Tongue (tissue), 2 donors: ENCODE data around the gene DLL4. TPM values are rescaled to one million over a fixed set of nuclear protein-coding genes. Genes with fewer than 3 reads are reported as not detected.

Experiments used
- DNase-seq: peaks from one replicate; pipeline ENCODE4 v3.0.0-alpha.2; 2015
- total RNA-seq: library from RNA; depleted of rRNA; stranded (reverse); fragments of >200 nt; gene quantifications from one replicate; pipeline ENCODE4 v1.2.3, GENCODE V29; 2014

DLL4 gene
- total RNA-seq, 1 donor from 2014 or later = 22.5 TPM

- no peak for DNase-seq
Measured at GRCh38 chr15:40926659-40927494, 2.3 kb upstream of the DLL4 start.

- DNase-seq = no peak
Measured at GRCh38 chr15:40927495-40927872, 1.7 kb upstream of the DLL4 start.

- DNase-seq = no peak
Measured at GRCh38 chr15:40927873-40928806, 1.0 kb upstream of the DLL4 start.

DNA sequence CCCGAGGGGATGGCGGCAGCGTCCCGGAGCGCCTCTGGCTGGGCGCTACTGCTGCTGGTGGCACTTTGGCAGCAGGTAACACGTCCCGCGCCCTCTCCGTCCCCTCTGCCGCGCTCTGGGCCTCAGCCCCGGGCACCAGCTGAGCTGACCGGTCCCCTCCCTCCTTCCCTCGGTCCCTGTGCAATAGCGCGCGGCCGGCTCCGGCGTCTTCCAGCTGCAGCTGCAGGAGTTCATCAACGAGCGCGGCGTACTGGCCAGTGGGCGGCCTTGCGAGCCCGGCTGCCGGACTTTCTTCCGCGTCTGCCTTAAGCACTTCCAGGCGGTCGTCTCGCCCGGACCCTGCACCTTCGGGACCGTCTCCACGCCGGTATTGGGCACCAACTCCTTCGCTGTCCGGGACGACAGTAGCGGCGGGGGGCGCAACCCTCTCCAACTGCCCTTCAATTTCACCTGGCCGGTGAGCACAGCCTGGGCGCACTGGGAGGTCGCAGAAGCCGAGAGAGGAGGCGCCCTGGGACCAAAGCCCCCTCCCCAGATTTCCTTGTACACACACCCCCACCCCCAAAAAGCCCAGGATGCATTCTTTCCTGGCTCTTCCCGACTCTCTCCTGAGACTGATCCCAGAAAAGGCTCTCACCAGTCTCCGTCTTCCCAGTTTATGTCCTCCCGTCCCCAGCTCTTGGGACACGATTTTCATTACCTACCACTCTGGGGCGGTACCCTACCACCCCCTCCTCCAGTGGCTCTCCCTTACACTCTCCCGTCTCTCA is 705 bp downstream of the DLL4 start:
- DNase-seq = peak; percentile 64

GRCh38 chr15:40930430-40931299 is 1.5 kb downstream of the DLL4 start:
- DNase-seq = peak; percentile 63

- DNase-seq = no peak
Measured at GRCh38 chr15:40931300-40932142, 2.4 kb downstream of the DLL4 start.

- no peak for DNase-seq
Measured at GRCh38 chr15:40932156-40932555, 3.0 kb downstream of the DLL4 start.

- DNase-seq = no peak
Measured at GRCh38 chr15:40932649-40933516, 3.7 kb downstream of the DLL4 start.

DNA sequence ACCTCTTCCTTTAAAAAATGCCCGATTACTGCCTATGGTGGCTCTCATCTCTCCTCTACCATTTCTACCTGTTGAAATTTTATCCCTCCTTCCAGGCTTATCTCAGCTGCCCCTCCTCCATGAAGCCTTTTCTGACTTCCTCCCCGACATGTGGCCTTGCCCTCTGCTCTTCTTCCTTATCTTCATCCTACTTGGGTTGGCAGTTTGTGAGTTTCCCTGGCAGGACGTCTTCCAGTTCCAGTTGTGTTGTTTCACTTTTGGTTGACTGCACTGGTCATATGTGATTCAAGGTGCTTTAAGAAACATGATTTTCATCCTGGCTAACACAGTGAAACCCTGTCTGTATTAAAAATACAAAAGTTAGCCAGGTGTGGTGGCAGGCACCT is 4.4 kb downstream of the DLL4 start:
- no peak for DNase-seq

GRCh38 chr15:40934457-40934856 is 5.3 kb downstream of the DLL4 start:
- DNase-seq = no peak

DNA sequence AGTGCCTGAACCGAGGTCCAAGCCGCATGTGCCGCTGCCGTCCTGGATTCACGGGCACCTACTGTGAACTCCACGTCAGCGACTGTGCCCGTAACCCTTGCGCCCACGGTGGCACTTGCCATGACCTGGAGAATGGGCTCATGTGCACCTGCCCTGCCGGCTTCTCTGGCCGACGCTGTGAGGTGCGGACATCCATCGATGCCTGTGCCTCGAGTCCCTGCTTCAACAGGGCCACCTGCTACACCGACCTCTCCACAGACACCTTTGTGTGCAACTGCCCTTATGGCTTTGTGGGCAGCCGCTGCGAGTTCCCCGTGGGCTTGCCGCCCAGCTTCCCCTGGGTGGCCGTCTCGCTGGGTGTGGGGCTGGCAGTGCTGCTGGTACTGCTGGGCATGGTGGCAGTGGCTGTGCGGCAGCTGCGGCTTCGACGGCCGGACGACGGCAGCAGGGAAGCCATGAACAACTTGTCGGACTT is 7.1 kb downstream of the DLL4 start:
- no peak for DNase-seq

- DNase-seq = no peak
Measured at GRCh38 chr15:40936709-40937666, 7.8 kb downstream of the DLL4 start.

DNA sequence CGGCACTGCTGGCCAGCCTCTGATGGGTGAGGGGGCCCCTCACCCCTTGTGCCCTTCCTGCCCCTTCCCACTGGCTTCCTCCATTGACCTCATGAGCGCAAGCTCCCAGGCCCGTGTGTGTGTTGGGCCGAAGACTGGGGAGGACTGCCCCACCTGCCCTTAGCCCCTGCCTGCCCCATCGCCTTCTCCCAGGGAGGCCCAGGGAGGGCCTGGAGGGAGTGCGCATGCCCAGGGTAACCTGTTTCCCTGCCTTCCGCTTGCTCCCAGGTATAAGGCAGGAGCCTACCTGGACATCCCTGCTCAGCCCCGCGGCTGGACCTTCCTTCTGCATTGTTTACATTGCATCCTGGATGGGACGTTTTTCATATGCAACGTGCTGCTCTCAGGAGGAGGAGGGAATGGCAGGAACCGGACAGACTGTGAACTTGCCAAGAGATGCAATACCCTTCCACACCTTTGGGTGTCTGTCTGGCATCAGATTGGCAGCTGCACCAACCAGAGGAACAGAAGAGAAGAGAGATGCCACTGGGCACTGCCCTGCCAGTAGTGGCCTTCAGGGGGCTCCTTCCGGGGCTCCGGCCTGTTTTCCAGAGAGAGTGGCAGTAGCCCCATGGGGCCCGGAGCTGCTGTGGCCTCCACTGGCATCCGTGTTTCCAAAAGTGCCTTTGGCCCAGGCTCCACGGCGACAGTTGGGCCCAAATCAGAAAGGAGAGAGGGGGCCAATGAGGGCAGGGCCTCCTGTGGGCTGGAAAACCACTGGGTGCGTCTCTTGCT is 8.8 kb downstream of the DLL4 start:
- DNase-seq = no peak

DNA sequence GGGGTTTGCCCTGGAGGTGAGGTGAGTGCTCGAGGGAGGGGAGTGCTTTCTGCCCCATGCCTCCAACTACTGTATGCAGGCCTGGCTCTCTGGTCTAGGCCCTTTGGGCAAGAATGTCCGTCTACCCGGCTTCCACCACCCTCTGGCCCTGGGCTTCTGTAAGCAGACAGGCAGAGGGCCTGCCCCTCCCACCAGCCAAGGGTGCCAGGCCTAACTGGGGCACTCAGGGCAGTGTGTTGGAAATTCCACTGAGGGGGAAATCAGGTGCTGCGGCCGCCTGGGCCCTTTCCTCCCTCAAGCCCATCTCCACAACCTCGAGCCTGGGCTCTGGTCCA is 9.4 kb downstream of the DLL4 start:
- DNase-seq = no peak

- no peak for DNase-seq
Measured at GRCh38 chr15:40940296-40940801, 11.2 kb downstream of the DLL4 start.

- no peak for DNase-seq
Measured at GRCh38 chr15:40941068-40941527, 12.0 kb downstream of the DLL4 start.
